ENCODE results near the gene RNASE11.
"Not testable (repeated sequence)": the region's sequence is repeated elsewhere in the genome, so short reads cannot be mapped to it uniquely, and the experiment has no call there.

RNASE11 gene

GRCh38 chr14:20614038-20614840, 26.4 kb upstream of the RNASE11 start:
- no peak for DNase-seq (ENCODE audit: low spot score)

- DNase-seq (ENCODE audit: low spot score): peak; percentile 92
Measured at GRCh38 chr14:20613094-20614037, 25.6 kb upstream of the RNASE11 start.

GRCh38 chr14:20612403-20612802, 24.6 kb upstream of the RNASE11 start:
- no peak for DNase-seq (ENCODE audit: low spot score)

GRCh38 chr14:20611277-20611676, 23.5 kb upstream of the RNASE11 start:
- no peak for DNase-seq (ENCODE audit: low spot score)

GRCh38 chr14:20610002-20610765, 22.4 kb upstream of the RNASE11 start:
- peak; percentile 82 for DNase-seq (ENCODE audit: low spot score)

GRCh38 chr14:20609215-20610001, 21.6 kb upstream of the RNASE11 start:
- DNase-seq (ENCODE audit: low spot score): peak; percentile 94

GRCh38 chr14:20608383-20609110, 20.7 kb upstream of the RNASE11 start:
- DNase-seq (ENCODE audit: low spot score): no peak

- DNase-seq (ENCODE audit: low spot score): no peak
Measured at GRCh38 chr14:20607617-20608016, 19.8 kb upstream of the RNASE11 start.

GRCh38 chr14:20606902-20607242, 19.1 kb upstream of the RNASE11 start:
- DNase-seq (ENCODE audit: low spot score): no peak

- DNase-seq (ENCODE audit: low spot score): peak; percentile 39
Measured at GRCh38 chr14:20606190-20606901, 18.5 kb upstream of the RNASE11 start.

GRCh38 chr14:20603813-20604690, 16.3 kb upstream of the RNASE11 start:
- no peak for DNase-seq (ENCODE audit: low spot score)

GRCh38 chr14:20602583-20602982, 14.8 kb upstream of the RNASE11 start:
- DNase-seq (ENCODE audit: low spot score): no peak

- DNase-seq (ENCODE audit: low spot score): no peak
Measured at GRCh38 chr14:20601522-20601921, 13.7 kb upstream of the RNASE11 start.

- DNase-seq (ENCODE audit: low spot score): no peak
Measured at GRCh38 chr14:20597108-20597507, 9.3 kb upstream of the RNASE11 start.

- not testable (repeated sequence) for DNase-seq (ENCODE audit: low spot score)
Measured at GRCh38 chr14:20595726-20596125, 7.9 kb upstream of the RNASE11 start.

GRCh38 chr14:20592574-20592973, 4.8 kb upstream of the RNASE11 start:
- no peak for DNase-seq (ENCODE audit: low spot score)

- DNase-seq (ENCODE audit: low spot score): no peak
Measured at GRCh38 chr14:20591235-20591634, 3.4 kb upstream of the RNASE11 start, which contains the start of gene RNASE12. Gene RNASE12, minus strand, starts transcription at chr14:20591376. Its CDS starts 653 bp downstream, at chr14:20590723.

- DNase-seq (ENCODE audit: low spot score): no peak
Measured at GRCh38 chr14:20583908-20584307, 3.9 kb downstream of the RNASE11 start.

GRCh38 chr14:20583142-20583541, 4.7 kb downstream of the RNASE11 start:
- no peak for DNase-seq (ENCODE audit: low spot score)
